H1 (cell line): ENCODE measurements around the gene SH2D4B. TPM values are rescaled to one million over a fixed set of nuclear protein-coding genes. Genes with fewer than 3 reads are reported as not detected.

Experiments
- SRF ChIP-seq: IDR thresholded peaks from 2 replicates; pipeline ENCODE4 v1.6.1; 2011; ENCODE audit warnings: mild to moderate bottlenecking, low read depth, low read length, moderate library complexity
- polyA plus RNA-seq, 7 experiments: library from polyadenylated mRNA; depleted of rRNA in 3 of 7; stranded (reverse) in 5 of 7; unstranded in 2 of 7; fragments of >200 nt in 5 of 7; fragments of 200-250 nt in 2 of 7; gene quantifications; 1 replicate in 5 of 7; 2 replicates in 1 of 7; 4 replicates in 1 of 7; pipeline versions ENCODE4 v1.2.1 to v1.2.3, GENCODE V29; 2011 to 2013; ENCODE audit warnings: missing spikeins in 2 of 7, mixed read lengths in 2 of 7
- total RNA-seq: library from RNA; stranded (reverse); fragmentation: NEBNext Ultra II Directional; extraction: Animal tissue kit (Norgen Biotek cat#: 25700); gene quantifications from 2 replicates; pipeline ENCODE4 v1.2.1, GENCODE V29; 2021

The SH2D4B gene
- total and polyA plus RNA-seq, 2 of the 8 experiments (the other 6 are each of a cell fraction or from before 2014, with no cell fraction given): 0.06 to 0.13 TPM

- no peak for TF ChIP-seq SRF
These were observed 11.5 kb upstream of the SH2D4B start (continued) for GRCh38 chr10:80526218-80526617.
